GM06990 (cell line): ENCODE measurements around the gene TJP2.

ENCODE experiments used
- DNase-seq: peaks from one replicate; pipeline ENCODE4 v3.0.0-alpha.2; 2011; ENCODE audit not compliant: insufficient read length; ENCODE audit errors: extremely low read depth
- H3K27me3 ChIP-seq: replicated peaks from 2 replicates; pipeline ENCODE4 v1.6.0; 2011; ENCODE audit warnings: low read length; ENCODE audit not compliant: control insufficient read depth, insufficient read depth
- H3K36me3 ChIP-seq: 2 replicates; pipeline ENCODE4 v1.5.1; 2011; ENCODE audit warnings: low read length; ENCODE audit not compliant: control insufficient read depth, insufficient read depth
- H3K4me3 ChIP-seq: replicated peaks from 2 replicates; pipeline ENCODE4 v1.5.1; 2011; ENCODE audit warnings: low read depth, mild to moderate bottlenecking, control low read depth, low read length
- TF ChIP-seq, protein P1 (sequence below): IDR thresholded peaks from 2 replicates; pipeline ENCODE4 v1.5.1; 2011; ENCODE audit warnings: low read length, control low read depth, mild to moderate bottlenecking, inconsistent platforms; ENCODE audit not compliant: insufficient read depth, poor library complexity, severe bottlenecking

TJP2 gene

DNA sequence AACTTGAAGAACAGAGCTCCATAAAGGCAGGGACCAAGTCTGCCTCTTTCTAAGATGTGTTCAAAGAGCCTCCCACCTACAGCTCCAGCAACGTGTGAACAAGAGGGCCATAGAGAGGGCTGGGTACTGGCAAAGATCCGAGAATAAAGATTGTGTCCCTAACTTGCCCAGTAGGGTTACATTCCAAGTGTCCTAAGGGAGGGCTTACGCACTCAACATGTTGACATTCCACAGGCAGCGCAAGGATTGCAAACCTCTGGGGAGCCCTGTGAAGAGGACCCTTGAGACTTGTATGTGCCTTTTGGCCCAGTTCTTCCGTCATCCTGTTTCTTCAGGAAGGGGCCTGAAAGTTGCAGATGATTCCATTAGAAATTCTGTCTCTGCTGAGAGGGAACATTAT lies 102.7 kb downstream of the TJP2 start:
- no peak for DNase-seq
- Histone ChIP-seq H3K27me3 (no peaks in the 10 kb centered on the region), H3K36me3 (no peaks in the 10 kb centered on the region), H3K4me3 (no peak overlapping the region)
- TF ChIP-seq, protein P1, sequence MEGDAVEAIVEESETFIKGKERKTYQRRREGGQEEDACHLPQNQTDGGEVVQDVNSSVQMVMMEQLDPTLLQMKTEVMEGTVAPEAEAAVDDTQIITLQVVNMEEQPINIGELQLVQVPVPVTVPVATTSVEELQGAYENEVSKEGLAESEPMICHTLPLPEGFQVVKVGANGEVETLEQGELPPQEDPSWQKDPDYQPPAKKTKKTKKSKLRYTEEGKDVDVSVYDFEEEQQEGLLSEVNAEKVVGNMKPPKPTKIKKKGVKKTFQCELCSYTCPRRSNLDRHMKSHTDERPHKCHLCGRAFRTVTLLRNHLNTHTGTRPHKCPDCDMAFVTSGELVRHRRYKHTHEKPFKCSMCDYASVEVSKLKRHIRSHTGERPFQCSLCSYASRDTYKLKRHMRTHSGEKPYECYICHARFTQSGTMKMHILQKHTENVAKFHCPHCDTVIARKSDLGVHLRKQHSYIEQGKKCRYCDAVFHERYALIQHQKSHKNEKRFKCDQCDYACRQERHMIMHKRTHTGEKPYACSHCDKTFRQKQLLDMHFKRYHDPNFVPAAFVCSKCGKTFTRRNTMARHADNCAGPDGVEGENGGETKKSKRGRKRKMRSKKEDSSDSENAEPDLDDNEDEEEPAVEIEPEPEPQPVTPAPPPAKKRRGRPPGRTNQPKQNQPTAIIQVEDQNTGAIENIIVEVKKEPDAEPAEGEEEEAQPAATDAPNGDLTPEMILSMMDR: no peak

DNA sequence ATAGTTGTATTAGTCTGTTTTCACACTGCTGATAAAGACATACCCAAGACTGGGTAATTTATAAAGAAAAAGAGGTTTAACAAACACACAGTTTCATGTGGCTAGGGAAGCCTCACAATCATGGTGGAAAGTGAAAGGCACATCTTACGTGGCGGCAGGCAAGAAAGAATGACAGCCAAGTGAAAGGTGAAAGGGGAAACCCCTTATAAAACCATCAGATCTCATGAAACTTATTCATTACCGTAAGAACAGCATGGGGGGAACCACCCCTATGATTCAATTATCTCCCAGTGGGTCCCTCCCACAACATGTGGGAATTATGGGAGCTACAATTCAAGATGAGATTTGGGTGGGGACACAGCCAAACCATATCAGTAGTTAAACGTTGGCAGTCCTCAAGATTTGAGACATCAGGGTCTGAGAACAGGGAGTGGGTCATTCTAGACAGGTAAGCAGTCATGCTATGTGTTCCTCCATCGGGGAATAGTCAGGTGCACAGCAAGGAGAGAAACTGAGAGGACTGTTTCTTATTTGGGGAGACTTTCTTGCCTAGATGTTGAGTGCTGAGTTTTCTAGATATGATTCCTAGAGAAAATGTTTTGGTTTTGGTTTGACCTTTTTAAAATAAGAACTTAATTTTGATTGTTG lies 105.1 kb downstream of the TJP2 start:
- Histone ChIP-seq H3K27me3 (no peaks in the 10 kb centered on the region), H3K4me3 (no peak overlapping the region), H3K36me3 (no peaks in the 10 kb centered on the region)
- DNase-seq: no peak
- TF ChIP-seq, protein P1: no peak

DNA sequence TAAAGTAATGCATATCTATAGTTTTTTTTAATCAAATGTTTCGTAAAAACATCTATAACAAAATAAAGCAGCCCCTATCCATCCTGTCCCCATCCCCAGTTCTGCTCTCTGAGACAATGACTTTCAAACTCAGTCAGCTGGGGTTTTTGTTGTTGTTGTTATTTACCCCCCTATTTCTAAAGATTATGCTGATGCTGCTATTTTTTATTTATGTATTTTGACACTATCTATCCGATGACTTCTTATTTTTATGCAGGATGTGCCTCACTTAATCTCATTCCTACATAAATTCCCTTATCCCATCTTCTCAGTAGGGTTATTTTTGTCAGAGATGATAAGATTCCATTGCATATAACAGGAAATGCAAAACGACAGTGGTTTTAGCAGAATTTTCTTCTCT lies 105.7 kb downstream of the TJP2 start:
- no peak overlapping the region for H3K4me3 ChIP-seq
- DNase-seq: no peak
- H3K27me3 ChIP-seq: no peaks in the 10 kb centered on the region
- TF ChIP-seq, protein P1: no peak
- no peaks in the 10 kb centered on the region for H3K36me3 ChIP-seq

DNA sequence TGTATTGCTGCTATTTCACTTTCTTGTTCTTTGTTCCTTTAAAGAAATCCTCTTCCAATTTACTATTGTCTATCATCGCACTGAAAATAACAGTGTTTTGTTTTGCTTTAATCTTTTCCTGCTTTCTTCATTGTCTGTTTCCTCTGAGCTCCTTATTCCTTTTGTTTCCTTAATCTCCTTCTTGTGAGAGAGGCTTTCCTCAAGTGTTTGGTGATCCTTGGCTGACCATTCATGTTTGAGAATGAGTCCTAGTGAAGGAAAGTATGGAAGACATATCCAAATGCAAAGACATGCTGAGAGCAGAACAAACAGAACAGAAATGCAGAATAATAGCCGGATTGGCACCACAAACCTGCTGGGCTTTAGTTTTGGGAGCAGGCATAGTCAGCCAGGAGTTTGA lies 108.9 kb downstream of the TJP2 start:
- TF ChIP-seq, protein P1: no peak
- Histone ChIP-seq H3K36me3 (no peaks in the 10 kb centered on the region), H3K4me3 (no peak overlapping the region), H3K27me3 (no peaks in the 10 kb centered on the region)
- no peak for DNase-seq

DNA sequence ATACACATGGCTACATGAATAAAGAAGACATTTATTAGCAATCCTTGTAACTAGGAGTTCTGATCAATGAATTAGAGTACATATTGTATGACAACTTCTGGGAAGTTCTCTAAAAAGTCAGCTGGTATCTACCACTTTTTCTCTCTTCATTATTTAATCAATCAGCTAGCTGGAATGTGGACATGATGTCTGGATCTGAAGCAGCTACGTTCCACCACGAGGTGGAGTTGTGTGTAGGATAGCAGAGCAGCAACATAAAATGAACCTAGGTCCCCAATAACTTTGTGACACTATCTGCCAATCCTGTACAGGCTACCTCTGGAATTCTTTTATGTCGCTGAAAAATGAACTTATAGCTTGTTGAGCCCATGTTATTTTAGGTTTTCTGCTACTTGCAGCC lies 118.0 kb downstream of the TJP2 start:
- no peak overlapping the region for H3K4me3 ChIP-seq
- TF ChIP-seq, protein P1: no peak
- no peaks in the 10 kb centered on the region for H3K36me3 ChIP-seq
- DNase-seq: no peak
- no peaks in the 10 kb centered on the region; the same call in 1 of the 2 replicates for H3K27me3 ChIP-seq

DNA sequence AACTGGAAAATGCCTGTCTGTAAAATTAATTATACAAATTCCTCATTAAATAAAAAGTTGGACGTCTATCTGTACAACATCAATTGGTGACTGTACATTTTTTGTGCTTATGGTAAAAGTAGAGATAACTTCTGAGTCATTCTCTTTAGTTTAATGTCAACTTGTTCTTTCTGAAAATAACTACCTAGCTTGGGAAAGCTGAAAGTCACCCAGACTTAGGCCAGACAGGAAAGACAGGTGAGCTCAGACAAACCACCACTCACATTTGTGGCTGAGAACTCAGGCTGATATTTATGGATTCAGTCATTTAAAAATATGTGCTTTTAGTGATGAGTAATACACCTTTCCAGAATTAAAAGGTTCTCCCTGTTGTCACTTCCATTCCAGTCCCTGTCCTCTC lies 119.1 kb downstream of the TJP2 start:
- TF ChIP-seq, protein P1: no peak
- Histone ChIP-seq H3K27me3 (no peaks in the 10 kb centered on the region; the same call in 1 of the 2 replicates), H3K36me3 (no peaks in the 10 kb centered on the region), H3K4me3 (no peak overlapping the region)
- no peak for DNase-seq
